A549 (cell line): ENCODE results near the gene CTSC. TPM values are rescaled to one million over a fixed set of nuclear protein-coding genes. Genes with fewer than 3 reads are reported as not detected.

ENCODE experiments used
- ATAC-seq, 2 experiments: fragments of 200-7000 bp in 1 of 2; fragments of >200 bp in 1 of 2; cut with Nextera tagmentation in 1 of 2; cut with Tn5 transposase in 1 of 2; 3 replicates each; pipeline versions ENCODE4 v1.8.0 to v1.9.1; 2018 to 2020; ENCODE audit warnings: mild to moderate bottlenecking in 1 of 2, moderate library complexity in 1 of 2
- CTCF ChIA-PET: fragments of 300-600 bp; sonication (Branson Sonifier 250); formaldehyde crosslinking; extraction: SDS; loops from one replicate; lab custom pipeline; 2021; ENCODE audit warnings: antibody characterized with exemption, inconsistent platforms; lab: Yijun Ruan, JAX
- POLR2A ChIA-PET: fragments of 350-600 bp; formaldehyde crosslinking; extraction: SDS; loops from one replicate; lab custom pipeline; 2021; ENCODE audit warnings: antibody characterized with exemption, inconsistent platforms; lab: Yijun Ruan, JAX
- DNase-seq, 2 experiments: peaks; one replicate each; pipeline versions ENCODE4 v3.0.0 to v3.0.0-alpha.2; 2011 to 2016; ENCODE audit warnings: low read depth in 1 of 2, low spot score in 1 of 2
- FAIRE-seq: peaks from 2 replicates; lab custom pipeline; 2011; peaks lifted over from hg19 to GRCh38; lab: Jason Lieb, UNC
- H3K27ac ChIP-seq, 2 experiments: fragments of >200 bp; sonication (Bioruptor Twin); formaldehyde crosslinking; 3 replicates each; pipeline ENCODE4 v1.5.1; 2016 to 2017
- H3K4me1 ChIP-seq: fragments of >200 bp; sonication (Bioruptor Twin); formaldehyde crosslinking; 3 replicates; pipeline ENCODE4 v1.6.1; 2016
- H3K4me2 ChIP-seq: fragments of >200 bp; sonication (Bioruptor Twin); formaldehyde crosslinking; 3 replicates; pipeline ENCODE4 v1.6.1; 2016
- H3K4me3 ChIP-seq: fragments of >200 bp; sonication (Bioruptor Twin); formaldehyde crosslinking; 3 replicates; pipeline ENCODE4 v1.5.1; 2016
- H3K9me3 ChIP-seq: fragments of >200 bp; sonication (Bioruptor Twin); formaldehyde crosslinking; 3 replicates; pipeline ENCODE4 v1.6.1; 2016
- BHLHE40 ChIP-seq: IDR thresholded peaks from 2 replicates; pipeline ENCODE4 v1.6.1; 2012; ENCODE audit warnings: low read depth, low read length, inconsistent platforms
- CEBPB ChIP-seq, 2 experiments: fragments of >200 bp in 1 of 2; sonication (Bioruptor Twin) in 1 of 2; formaldehyde crosslinking in 1 of 2; IDR thresholded peaks; 2 replicates each; pipeline ENCODE4 v1.6.1; 2012 to 2016
- CHD2 ChIP-seq: fragments of 150-350 bp; IDR thresholded peaks from 2 replicates; pipeline ENCODE4 v1.6.1; 2014; ENCODE audit warnings: low read length; ENCODE audit not compliant: partially characterized antibody
- CHD4 ChIP-seq: fragments of 200-600 bp; sonication (generic); IDR thresholded peaks from 2 replicates; pipeline ENCODE4 v1.6.1; 2016; ENCODE audit warnings: antibody characterized with exemption, mild to moderate bottlenecking, borderline replicate concordance
- EHMT2 ChIP-seq: fragments of 200-600 bp; sonication (generic); IDR thresholded peaks from 2 replicates; pipeline ENCODE4 v1.6.1; 2016; ENCODE audit warnings: antibody characterized with exemption, low read depth, mild to moderate bottlenecking, moderate library complexity
- ELK1 ChIP-seq: fragments of 150-350 bp; IDR thresholded peaks from 2 replicates; pipeline ENCODE4 v1.6.1; 2014; ENCODE audit warnings: low read depth, mild to moderate bottlenecking, low read length
- FOSB ChIP-seq: fragments of 250-450 bp; sonication (Bioruptor Pico); IDR thresholded peaks from 2 replicates; pipeline ENCODE4 v1.5.0; 2020; ENCODE audit warnings: mild to moderate bottlenecking, moderate library complexity
- HDAC2 ChIP-seq: fragments of 200-600 bp; sonication (generic); IDR thresholded peaks from 2 replicates; pipeline ENCODE4 v1.6.1; 2016
- HOXA7 ChIP-seq: fragments of 250-450 bp; sonication (Bioruptor Pico); IDR thresholded peaks from 2 replicates; pipeline ENCODE4 v1.5.0; 2020; ENCODE audit warnings: mild to moderate bottlenecking, moderate library complexity
- HOXB13 ChIP-seq: fragments of 250-450 bp; sonication (Bioruptor Pico); IDR thresholded peaks from 2 replicates; pipeline ENCODE4 v1.5.0; 2020; ENCODE audit warnings: low read depth, mild to moderate bottlenecking, moderate library complexity
- HOXB5 ChIP-seq: fragments of 250-450 bp; sonication (Bioruptor Pico); IDR thresholded peaks from 2 replicates; pipeline ENCODE4 v1.5.0; 2020; ENCODE audit warnings: mild to moderate bottlenecking, moderate library complexity
- KDM5A ChIP-seq: fragments of 200-600 bp; sonication (generic); IDR thresholded peaks from 2 replicates; pipeline ENCODE4 v1.6.1; 2016; ENCODE audit warnings: antibody characterized with exemption, mild to moderate bottlenecking
- MAX ChIP-seq: IDR thresholded peaks from 2 replicates; pipeline ENCODE4 v1.6.1; 2012
- MYC ChIP-seq: IDR thresholded peaks from 2 replicates; pipeline ENCODE4 v1.6.1; 2012; ENCODE audit warnings: mild to moderate bottlenecking, inconsistent platforms, low read length, improper control_type of control experiment, borderline replicate concordance
- NFE2L2 ChIP-seq: fragments of 150-350 bp; conservative IDR thresholded peaks from 2 replicates; pipeline ENCODE4 v1.6.1; 2014; ENCODE audit warnings: low read length
- PHF8 ChIP-seq: fragments of 200-600 bp; sonication (generic); IDR thresholded peaks from 2 replicates; pipeline ENCODE4 v1.6.1; 2016; ENCODE audit warnings: low read depth, mild to moderate bottlenecking, antibody characterized with exemption, moderate library complexity, borderline replicate concordance
- POLR2A ChIP-seq: IDR thresholded peaks from 2 replicates; pipeline ENCODE4 v1.6.1; 2012; ENCODE audit warnings: mild to moderate bottlenecking, low read length
- RNF2 ChIP-seq: fragments of 200-600 bp; sonication (generic); IDR thresholded peaks from 2 replicates; pipeline ENCODE4 v1.6.1; 2016; ENCODE audit warnings: low read depth, mild to moderate bottlenecking, antibody characterized with exemption, moderate library complexity, borderline replicate concordance
- TFCP2L1 ChIP-seq: fragments of 250-450 bp; sonication (Bioruptor Pico); IDR thresholded peaks from 2 replicates; pipeline ENCODE4 v1.5.0; 2021; ENCODE audit warnings: mild to moderate bottlenecking
- ZC3H11A ChIP-seq: fragments of 450-650 bp; IDR thresholded peaks from 2 replicates; pipeline ENCODE4 v1.6.1; 2014; ENCODE audit warnings: antibody characterized with exemption, mild to moderate bottlenecking
- ZNF302 ChIP-seq: fragments of 250-450 bp; sonication (Bioruptor Pico); IDR thresholded peaks from 2 replicates; pipeline ENCODE4 v1.9.0; 2021; ENCODE audit warnings: inconsistent platforms, mild to moderate bottlenecking, moderate library complexity
- ZSCAN20 ChIP-seq: fragments of 250-450 bp; sonication (Bioruptor Pico); IDR thresholded peaks from 2 replicates; pipeline ENCODE4 v1.8.0; 2022; ENCODE audit warnings: mild to moderate bottlenecking, moderate library complexity
- WGBS: methylation state at CpG from one replicate; pipeline ENCODE4 v1.1.6; 2017; ENCODE audit errors: missing lambda C conversion rate; 5-methylcytosine and 5-hydroxymethylcytosine counted together
- polyA plus RNA-seq, 4 experiments: library from polyadenylated mRNA; depleted of rRNA in 3 of 4; stranded (reverse); fragments of >200 nt; fragmentation: RNase III in 1 of 4; extraction: RNeasy Plus Mini Kit Qiagen cat#74134 plus additional on column Dnase treatment in 1 of 4; gene quantifications; 2 replicates in 3 of 4; 3 replicates in 1 of 4; pipeline ENCODE4 v1.2.3, GENCODE V29; 2011 to 2017

Gene CTSC
- polyA plus RNA-seq, 2 of the 4 experiments (the other 2 are of a cell fraction) = 50.0 to 118 TPM

DNA sequence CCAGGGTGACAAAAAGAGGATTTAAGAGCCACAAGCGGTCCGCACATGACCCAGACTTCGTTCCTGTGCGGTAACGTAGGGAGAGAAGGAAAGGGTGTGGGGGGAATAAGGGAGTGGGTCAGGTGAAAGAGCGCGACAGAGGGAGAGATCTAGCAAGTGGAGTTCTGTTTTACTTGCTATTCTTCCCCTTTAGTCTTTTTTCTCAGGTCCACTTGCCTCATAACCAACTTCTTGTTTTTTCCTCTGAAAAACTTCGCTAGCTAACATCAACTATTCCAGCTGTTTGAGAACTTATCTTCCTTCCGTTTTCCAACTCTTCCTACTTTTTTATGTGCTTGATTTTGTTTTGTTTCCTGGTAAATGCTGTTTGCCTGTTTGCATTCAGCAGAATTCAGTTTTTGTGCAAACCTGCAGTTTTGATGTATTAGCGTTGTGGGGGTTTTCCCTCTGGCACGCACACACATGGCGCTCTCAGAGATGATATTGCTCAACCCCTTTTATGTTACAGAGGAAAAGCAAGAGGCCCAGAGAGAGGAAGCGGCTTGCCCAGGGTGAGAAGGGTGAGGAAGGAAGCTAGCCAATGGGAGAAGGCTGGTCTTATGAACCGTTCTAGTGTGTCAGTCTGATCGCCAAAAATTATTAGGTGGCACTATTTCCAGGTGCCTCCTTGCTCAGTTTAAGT, 592 bp upstream of the CTSC start:
- FAIRE-seq = no peak
- peak overlapping the region; percentile 89 to 94 for H3K27ac ChIP-seq
- 6% methylated on average over 15 of the region's 15 CpGs for WGBS
- peak; percentile 78 to 80 for ATAC-seq
- H3K4me3 ChIP-seq = peak overlapping the region; percentile 71
- TF ChIP-seq ZSCAN20 (CRISPR knock-in tag) (no peak), ZNF302 (CRISPR knock-in tag) (no peak), POLR2A (no peak), CHD2 (no peak), CEBPB (IDR thresholded peaks at IDR 0.05) (peak; percentile 76 to 86), MAX (0 out of 2 replicates have a peak, but pooled peaks have one; percentile 29), ELK1 (no peak)
- DNase-seq = peak; percentile 43 to 57
- no peaks in the 10 kb centered on the region for H3K9me3 ChIP-seq
- peaks cover 11% of the 10 kb centered on the region; the same call in 2 of the 3 replicates for H3K4me1 ChIP-seq
- CTCF ChIA-PET = interaction anchor here (0.6 to 3.5 kb wide), 4 partner anchors 11 to 235 kb away, joined by 3 to 14 read pairs (median 4); no protein-coding TSS in a partner anchor
- POLR2A ChIA-PET = interaction anchor here (0.6 to 2.4 kb wide), 11 partner anchors 10 to 201 kb away, joined by 3 to 13 read pairs (median 4); no protein-coding TSS in a partner anchor
- peak overlapping the region; percentile 85 for H3K4me2 ChIP-seq

DNA sequence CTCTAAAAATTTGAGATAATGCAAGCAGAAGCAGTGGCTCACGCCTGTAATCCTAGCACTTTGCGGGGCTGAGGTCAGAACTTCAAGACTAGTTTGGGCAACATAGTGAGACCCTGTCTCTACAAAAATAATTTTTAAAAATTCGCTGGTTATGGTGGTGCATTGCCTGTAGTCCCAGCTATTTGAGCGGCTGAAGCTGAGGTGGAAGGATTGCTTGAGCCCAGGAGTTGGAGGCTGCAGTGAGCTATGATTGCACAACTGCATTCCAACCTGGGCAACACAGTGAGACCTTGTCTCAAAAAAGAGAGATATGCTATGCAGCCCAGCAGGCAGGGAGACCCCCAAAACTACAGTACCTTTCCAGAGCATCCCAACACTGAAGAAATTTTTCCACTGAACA, 2.3 kb downstream of the CTSC start:
- POLR2A ChIA-PET = no interaction called here

DNA sequence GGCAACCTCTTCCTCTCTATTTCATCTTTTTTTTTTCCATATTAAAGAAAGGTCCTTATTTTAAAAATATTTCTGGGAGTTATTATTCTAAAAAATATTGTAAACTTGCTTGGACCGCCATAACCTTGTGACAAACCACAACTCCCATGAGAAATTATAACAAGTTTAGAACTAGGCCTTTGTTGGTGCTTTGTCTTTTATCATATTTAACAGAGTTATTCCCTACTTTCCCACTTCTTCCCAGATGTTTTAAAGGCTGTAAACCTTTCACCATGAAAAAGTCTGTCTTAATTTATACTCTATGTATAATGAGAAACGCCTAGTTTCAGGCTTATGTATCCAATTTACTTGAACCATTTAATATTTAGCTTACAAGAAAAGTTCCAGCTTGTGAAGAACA, 3.7 kb downstream of the CTSC start:
- CTCF ChIA-PET = no interaction called here
- no peak overlapping the region for H3K27ac ChIP-seq
- H3K9me3 ChIP-seq = no peaks in the 10 kb centered on the region
- H3K4me2 ChIP-seq = no peak overlapping the region
- TF ChIP-seq MYC (no peak), FOSB (CRISPR knock-in tag) (no peak), NFE2L2 (no peak)
- no peak overlapping the region for H3K4me3 ChIP-seq
- FAIRE-seq = no peak
- 90% methylated on average over 2 of the region's 2 CpGs for WGBS
- no peak for ATAC-seq
- peaks cover 9% of the 10 kb centered on the region; the same call in 2 of the 3 replicates for H3K4me1 ChIP-seq
- POLR2A ChIA-PET = no interaction called here
- DNase-seq = no peak

More for the DNA sequence above, 2.3 kb downstream of the CTSC start:
- Histone ChIP-seq H3K9me3 (no peaks in the 10 kb centered on the region), H3K4me3 (no peak overlapping the region), H3K4me1 (peaks cover 11% of the 10 kb centered on the region; the same call in 2 of the 3 replicates), H3K27ac (no peak overlapping the region), H3K4me2 (no peak overlapping the region)
- 73% methylated on average over 4 of the region's 4 CpGs for WGBS
- TF ChIP-seq TFCP2L1 (no peak), CEBPB (IDR thresholded peaks at IDR 0.05) (peak; percentile 29 to 45; a peak in 2 of 4 replicates)
- no peak for FAIRE-seq
- ATAC-seq = no peak
- CTCF ChIA-PET = interaction anchor here (0.7 kb wide), 1 partner anchor 240 kb away, joined by 3 read pairs; no protein-coding TSS in a partner anchor
- no peak for DNase-seq

- H3K4me2 ChIP-seq = no peak overlapping the region
- no peak overlapping the region for H3K27ac ChIP-seq
- H3K9me3 ChIP-seq = no peaks in the 10 kb centered on the region
- no peak overlapping the region for H3K4me3 ChIP-seq
- no peak for TF ChIP-seq HDAC2
- H3K4me1 ChIP-seq = peaks cover 4% of the 10 kb centered on the region; the same call in 2 of the 3 replicates
- 92% methylated on average over 1 of the region's 1 CpG for WGBS
- POLR2A ChIA-PET = no interaction called here
- ATAC-seq (no peak), FAIRE-seq (no peak), DNase-seq (no peak)
- CTCF ChIA-PET = no interaction called here
These were observed 4.7 kb downstream of the CTSC start for GRCh38 chr11:88332851-88333250.

DNA sequence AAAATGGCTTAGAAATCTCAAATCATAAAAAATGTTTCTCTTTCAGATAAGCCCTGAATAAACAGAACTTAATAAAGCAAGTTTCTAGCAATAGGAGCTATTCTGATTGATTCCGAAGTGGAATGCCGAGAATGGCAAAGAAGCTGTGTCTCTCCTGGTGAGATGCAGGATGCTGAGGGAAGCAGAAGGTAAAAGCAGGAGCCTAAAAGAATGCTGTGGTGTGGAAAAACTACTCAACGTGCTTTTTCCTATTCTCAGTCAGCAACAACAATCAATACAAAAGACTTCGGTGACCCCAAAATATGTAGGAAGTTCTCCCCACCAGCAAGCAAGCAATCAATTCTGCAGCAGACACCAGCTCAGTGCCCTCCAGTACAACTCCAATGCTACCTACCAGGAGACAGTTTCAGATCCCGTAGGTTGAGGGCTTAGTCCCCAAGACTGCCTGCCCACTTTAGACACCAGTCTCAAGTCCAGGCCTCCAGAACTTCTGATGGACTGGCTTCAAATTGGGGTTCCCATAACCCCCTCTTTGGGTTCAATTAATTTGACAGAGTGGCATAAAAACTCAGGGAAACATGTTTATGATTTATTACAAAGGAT, 6.6 kb downstream of the CTSC start:
- H3K9me3 ChIP-seq = no peaks in the 10 kb centered on the region
- ATAC-seq (no peak), FAIRE-seq (no peak), DNase-seq (no peak)
- ChIA-PET POLR2A (no interaction called here), CTCF (interaction anchor here (1.2 kb wide), 1 partner anchor 213 kb away, joined by 4 read pairs; no protein-coding TSS in a partner anchor)
- H3K4me2 ChIP-seq = no peak overlapping the region
- no peak overlapping the region for H3K4me3 ChIP-seq
- 97% methylated on average over 5 of the region's 5 CpGs for WGBS
- TF ChIP-seq ZNF302 (CRISPR knock-in tag) (no peak), PHF8 (no peak), HOXB13 (CRISPR knock-in tag) (no peak), HOXB5 (CRISPR knock-in tag) (no peak), HDAC2 (no peak), CHD4 (no peak), CHD2 (no peak), ELK1 (no peak), ZSCAN20 (CRISPR knock-in tag) (no peak), BHLHE40 (no peak), TFCP2L1 (no peak), ZC3H11A (no peak), HOXA7 (CRISPR knock-in tag) (no peak), RNF2 (no peak), POLR2A (no peak), KDM5A (no peak), MYC (no peak), EHMT2 (no peak)
- no peaks in the 10 kb centered on the region for H3K4me1 ChIP-seq
- H3K27ac ChIP-seq = no peak overlapping the region
